Measurements from ENCODE around the gene TKT.

The TKT gene

GRCh38 chr3:53195066-53195450 lies 60.8 kb downstream of the TKT start:
- no peak for DNase-seq

GRCh38 chr3:53194210-53195065 lies 61.4 kb downstream of the TKT start:
- no peak for DNase-seq

GRCh38 chr3:53193466-53194209 lies 62.2 kb downstream of the TKT start:
- peak; percentile 72 for DNase-seq

GRCh38 chr3:53192608-53193007 lies 63.2 kb downstream of the TKT start:
- DNase-seq, result no peak

GRCh38 chr3:53191836-53192480 lies 63.9 kb downstream of the TKT start:
- DNase-seq, result no peak

- no peak for DNase-seq
Observed at GRCh38 chr3:53190659-53191058, 65.2 kb downstream of the TKT start.

GRCh38 chr3:53189276-53189675 lies 66.5 kb downstream of the TKT start:
- no peak for DNase-seq

- DNase-seq, result no peak
Observed at GRCh38 chr3:53188720-53189119, 67.1 kb downstream of the TKT start.

GRCh38 chr3:53188136-53188685 lies 67.6 kb downstream of the TKT start:
- DNase-seq, result no peak

- no peak for DNase-seq
Observed at GRCh38 chr3:53187430-53187829, 68.4 kb downstream of the TKT start.

- no peak for DNase-seq
Observed at GRCh38 chr3:53186726-53187125, 69.1 kb downstream of the TKT start.

- DNase-seq, result no peak
Observed at GRCh38 chr3:53185761-53186465, 69.9 kb downstream of the TKT start.

GRCh38 chr3:53184701-53185100 lies 71.1 kb downstream of the TKT start:
- no peak for DNase-seq

- no peak for DNase-seq
Observed at GRCh38 chr3:53183514-53183913, 72.3 kb downstream of the TKT start.

GRCh38 chr3:53182764-53183355 lies 73.0 kb downstream of the TKT start:
- no peak for DNase-seq

GRCh38 chr3:53181528-53181927 lies 74.3 kb downstream of the TKT start:
- DNase-seq, result no peak

- DNase-seq, result no peak
Observed at GRCh38 chr3:53181024-53181371, 74.8 kb downstream of the TKT start.

GRCh38 chr3:53180305-53181023 lies 75.4 kb downstream of the TKT start:
- no peak for DNase-seq

- DNase-seq, result no peak
Observed at GRCh38 chr3:53179580-53179979, 76.2 kb downstream of the TKT start.

- DNase-seq, result no peak
Observed at GRCh38 chr3:53178246-53178645, 77.6 kb downstream of the TKT start.

GRCh38 chr3:53175613-53176540 lies 79.9 kb downstream of the TKT start:
- no peak for DNase-seq

Data from right forelimb (tissue), 1 donor.